ENCODE data around the gene NEUROG3.

The NEUROG3 gene, protein sequence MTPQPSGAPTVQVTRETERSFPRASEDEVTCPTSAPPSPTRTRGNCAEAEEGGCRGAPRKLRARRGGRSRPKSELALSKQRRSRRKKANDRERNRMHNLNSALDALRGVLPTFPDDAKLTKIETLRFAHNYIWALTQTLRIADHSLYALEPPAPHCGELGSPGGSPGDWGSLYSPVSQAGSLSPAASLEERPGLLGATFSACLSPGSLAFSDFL

DNA sequence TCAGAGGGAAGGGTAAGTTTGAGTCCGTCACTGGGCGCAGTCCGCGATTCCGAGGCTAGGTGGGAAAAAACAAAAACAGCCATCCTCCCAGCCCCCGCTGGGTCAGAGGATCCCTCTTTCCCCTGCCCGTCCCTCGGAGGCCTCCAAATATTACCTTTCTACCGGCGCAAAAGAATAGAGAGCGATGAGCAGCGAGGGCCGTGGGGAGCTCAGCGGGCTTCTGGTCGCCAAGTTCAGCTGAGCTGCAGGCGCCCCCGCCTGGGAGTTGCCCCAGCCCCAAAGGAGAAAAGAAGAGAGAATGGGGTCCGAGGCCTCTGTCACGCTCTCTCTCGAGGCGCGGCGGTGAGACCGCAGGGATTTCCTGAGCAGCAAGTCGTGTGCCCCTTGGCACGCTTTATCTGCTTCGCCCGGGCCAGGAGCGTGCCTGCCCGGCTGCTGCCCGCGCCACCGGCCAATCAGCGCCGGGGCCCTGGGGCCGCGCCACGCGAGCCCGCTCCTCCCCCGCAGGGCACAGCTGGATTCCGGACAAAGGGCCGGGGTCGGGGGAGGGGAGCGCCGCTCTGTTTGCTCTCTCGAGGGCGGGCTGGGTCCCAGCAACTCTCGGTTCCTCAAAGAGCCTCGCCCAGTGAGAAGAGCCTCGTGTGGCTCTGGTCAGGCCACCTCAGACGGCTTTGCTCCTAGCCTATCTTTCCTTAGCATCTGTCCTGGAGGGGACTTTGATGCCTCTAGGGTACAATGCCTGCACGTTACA, at the start of gene NEUROG3:
TSS of gene NEUROG3 (minus strand) at position 367 of the 751 bp plus-strand sequence. CDS start 379 bp downstream, outside the sequence.
- peak; percentile 11 for DNase-seq

GRCh38 chr10:69620625-69621024, 47.4 kb upstream of the NEUROG3 start:
- DNase-seq = no peak

GRCh38 chr10:69619626-69620025, 46.4 kb upstream of the NEUROG3 start:
- DNase-seq = no peak

DNA sequence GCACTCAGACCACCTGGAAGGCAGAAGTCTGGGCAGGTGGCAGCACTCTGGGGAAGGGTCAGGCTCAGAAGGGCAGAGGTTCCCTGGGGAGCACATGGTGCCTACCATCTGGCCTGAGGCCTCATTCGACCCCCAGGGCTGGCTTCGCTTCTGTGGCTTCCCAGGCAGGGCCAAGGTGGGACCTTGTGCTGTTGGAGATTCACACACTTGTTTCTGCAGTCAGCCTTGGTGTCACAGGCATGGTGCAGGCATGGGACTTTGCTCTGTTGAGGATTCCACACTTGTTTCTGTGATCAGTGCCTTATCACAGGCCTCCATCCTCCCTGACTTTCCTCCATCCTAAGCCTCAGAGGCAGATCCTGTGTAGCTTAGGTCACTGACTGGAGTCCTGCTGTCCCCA, 45.5 kb upstream of the NEUROG3 start:
- DNase-seq = no peak

DNA sequence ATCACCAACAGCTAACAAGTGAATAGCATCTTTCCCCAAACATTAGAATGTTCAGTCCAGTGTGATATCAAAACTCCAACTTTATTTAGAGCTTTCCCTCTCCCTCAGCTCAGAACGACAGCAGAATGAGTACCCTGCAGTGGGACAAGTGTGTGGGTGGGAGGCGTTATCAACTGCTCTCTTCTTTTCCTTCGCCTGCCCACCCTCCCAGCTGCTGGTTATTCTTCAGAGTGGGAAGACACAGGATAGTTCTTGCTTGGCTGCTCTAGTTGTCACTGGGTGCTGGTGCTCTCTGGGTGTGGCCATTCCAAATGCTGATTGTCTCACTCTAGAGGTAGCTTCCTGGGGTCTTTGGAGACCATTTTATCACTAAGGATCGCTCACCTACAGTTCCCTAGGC, 43.1 kb upstream of the NEUROG3 start:
- DNase-seq = no peak

GRCh38 chr10:69614130-69614529, 40.9 kb upstream of the NEUROG3 start:
- DNase-seq = no peak

DNA sequence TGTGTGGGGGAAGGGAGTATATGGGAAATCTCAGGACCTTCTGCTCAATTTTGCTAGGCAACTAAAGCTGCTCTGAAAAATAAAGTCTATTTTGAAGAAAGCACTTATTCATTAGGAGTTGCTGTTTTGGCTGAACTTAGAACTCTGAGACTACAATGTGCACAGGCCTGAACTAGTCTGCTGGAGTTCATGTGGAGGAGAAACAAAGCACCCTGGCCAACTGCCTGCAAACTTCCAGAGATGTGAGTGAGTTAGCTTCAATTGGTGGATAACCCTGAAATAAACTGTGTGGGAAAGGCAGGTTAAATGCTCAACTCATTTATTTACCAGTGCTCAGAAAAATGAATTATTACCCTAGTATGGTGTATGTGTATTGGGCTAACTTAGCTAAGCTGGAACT, 39.5 kb upstream of the NEUROG3 start:
- no peak for DNase-seq

- DNase-seq = no peak
Observed at GRCh38 chr10:69609077-69609476, 35.9 kb upstream of the NEUROG3 start.

- no peak for DNase-seq
Observed at GRCh38 chr10:69600761-69601330, 27.6 kb upstream of the NEUROG3 start.

DNA sequence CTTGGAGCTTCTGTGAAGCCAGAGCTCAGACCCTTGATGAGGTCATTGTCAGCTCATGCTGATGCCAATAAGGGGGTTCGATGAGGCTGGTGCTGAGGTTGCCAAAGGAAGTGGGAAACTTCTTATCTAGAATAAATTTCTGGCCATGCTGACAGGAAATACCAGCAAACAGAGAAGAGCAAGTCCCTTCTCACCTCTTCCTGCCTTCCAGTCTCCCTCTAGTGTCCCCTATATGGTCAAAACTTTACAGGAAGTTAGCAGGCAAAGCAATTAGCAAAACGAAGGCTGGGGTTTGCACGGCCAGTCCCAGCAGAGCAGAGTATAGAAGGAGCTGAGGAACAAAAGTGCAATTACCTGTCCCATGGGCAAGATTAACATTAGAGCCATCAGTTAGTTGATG, 15.1 kb upstream of the NEUROG3 start:
- no peak for DNase-seq

GRCh38 chr10:69584624-69585023, 11.4 kb upstream of the NEUROG3 start:
- no peak for DNase-seq

DNA sequence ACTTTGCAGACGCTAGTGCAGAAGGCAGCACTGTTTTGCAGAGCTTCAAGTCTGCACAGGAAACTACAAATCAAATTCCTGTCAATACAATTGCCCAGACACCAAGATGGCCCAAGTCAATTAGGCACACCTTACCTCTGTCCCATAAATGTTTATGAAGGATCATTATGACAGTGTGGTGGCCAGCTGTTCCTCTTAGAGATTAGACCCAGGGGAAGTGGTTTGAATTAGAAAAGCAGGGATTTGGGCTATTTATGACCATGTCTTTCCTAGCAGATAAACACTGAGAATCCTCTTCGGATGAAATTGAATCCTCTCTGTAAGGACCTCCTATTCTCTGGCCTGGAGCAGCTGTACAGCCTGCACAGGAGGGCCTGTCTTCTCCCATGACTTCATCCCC, 9.9 kb upstream of the NEUROG3 start:
- no peak for DNase-seq

- no peak for DNase-seq
Observed at GRCh38 chr10:69580435-69580834, 7.2 kb upstream of the NEUROG3 start.

DNA sequence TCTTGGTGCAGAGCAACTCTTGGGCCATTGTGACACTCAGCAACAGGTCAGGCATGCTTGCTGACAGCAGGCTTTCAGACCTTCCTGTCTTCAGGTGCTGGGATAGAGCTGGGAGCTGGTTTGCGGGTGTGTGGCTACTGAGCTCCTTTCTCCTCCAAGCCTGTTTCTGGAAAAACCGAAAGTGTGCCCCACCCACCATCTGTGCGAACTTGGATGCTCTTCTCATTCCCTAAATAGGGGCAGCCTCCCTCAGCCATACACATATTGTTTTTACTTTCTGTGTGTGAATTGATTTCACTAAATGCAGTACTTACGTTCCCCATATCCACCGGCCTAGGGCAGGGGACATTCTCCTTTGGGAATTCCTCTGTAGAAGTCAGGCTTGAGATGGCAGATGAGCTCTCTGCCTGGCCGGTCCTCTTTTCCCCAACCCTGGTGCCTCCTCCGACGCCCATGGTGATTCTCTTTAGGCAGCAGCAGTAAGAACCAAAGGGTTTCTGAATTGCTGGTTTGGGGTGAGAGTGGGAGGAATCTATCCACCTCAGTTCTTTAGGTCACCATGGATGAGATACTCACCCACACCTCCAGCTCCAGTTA, 6.3 kb upstream of the NEUROG3 start:
- no peak for DNase-seq

GRCh38 chr10:69578508-69578991, 5.3 kb upstream of the NEUROG3 start:
- DNase-seq = no peak

DNA sequence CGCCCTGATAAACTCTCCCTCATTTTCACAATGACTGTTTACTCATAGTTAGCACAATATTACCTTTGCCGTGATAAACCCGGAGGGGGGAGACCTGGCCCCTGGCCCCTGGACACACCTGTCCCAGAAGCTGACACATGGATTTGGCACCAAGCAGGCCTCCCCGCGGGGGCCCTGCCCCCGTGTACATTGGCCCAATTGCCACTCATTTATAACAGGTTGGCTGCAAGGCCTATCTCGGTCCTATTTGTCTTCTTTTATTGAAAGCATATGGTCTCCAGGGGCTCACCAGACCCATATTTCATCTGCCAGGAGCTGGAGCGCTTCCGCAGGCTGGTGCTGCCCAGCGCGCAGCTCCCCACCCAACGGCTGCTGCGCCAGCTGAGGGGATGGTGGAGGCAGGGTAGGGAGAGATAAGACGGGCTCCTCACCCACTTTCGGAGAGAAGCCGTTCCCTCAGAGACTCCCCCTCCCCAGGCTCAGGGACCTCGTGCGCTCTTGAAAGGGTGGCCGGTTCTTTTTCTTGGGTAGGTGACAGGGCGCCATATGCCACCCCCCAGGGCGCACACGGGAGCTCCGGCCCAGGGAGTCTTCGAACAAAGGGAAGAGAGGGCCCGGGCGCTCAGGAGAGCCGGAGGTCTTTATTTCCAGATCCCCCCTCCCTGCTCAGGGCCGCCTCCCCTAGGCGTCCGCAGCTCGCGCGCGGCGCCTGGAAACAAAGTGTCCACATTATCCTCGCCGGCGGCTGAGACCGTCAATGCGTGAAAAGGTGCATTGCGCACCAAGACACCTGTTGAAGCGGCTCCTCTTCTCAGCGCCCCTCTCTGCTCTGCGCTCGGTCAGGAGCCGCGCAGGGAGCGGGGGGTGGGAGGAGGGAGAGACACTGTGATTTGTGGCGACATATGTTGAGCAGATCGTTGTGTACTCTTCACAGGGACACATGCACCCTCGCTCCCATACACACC, 4.3 kb upstream of the NEUROG3 start:
- DNase-seq = no peak

- DNase-seq = no peak
Observed at GRCh38 chr10:69576334-69577011, 3.3 kb upstream of the NEUROG3 start.

GRCh38 chr10:69575164-69575722, 2.0 kb upstream of the NEUROG3 start:
- DNase-seq = no peak

DNA sequence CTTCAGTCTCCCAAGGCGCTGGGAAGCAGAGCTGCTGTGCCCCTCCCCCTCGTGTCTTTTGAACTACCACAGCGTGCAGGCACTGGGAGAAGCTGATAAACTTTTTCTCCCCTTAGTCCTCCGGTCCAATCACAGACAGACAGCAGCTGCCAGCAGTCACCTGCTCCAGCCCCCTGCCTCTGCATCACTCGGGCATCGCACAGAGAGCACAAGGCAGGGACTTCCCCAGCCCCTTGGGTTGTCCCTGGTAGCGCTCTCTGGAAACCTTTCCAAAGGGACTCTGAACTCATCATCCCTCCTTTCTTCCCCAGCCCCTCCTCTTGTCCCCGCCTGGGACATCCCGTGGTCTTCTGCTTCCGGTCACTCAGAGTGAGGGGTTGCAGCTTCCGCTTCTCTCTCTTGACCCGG, 1.4 kb upstream of the NEUROG3 start:
- no peak for DNase-seq

GRCh38 chr10:69572159-69573055, 815 bp downstream of the NEUROG3 start:
- DNase-seq = no peak
